ENCODE measurements around the gene LACRT.

- TF ChIP-seq CTCF (IDR thresholded peaks at IDR 0.05 in 2 of 3, conservative IDR thresholded peaks at IDR 0.05 in 1 of 3; ENCODE audit: insufficient read depth in 2 of 3, low read depth in 1 of 3, low read length in 3 of 3) = no peak
- no peak for TF ChIP-seq FOXK1 (CRISPR knock-in tag; IDR thresholded peaks at IDR 0.05; ENCODE audit: borderline replicate concordance)
- no peak for TF ChIP-seq REST (IDR thresholded peaks at IDR 0.05; ENCODE audit: borderline replicate concordance)
- no peak for TF ChIP-seq REST (CRISPR knock-in tag; IDR thresholded peaks at IDR 0.05; ENCODE audit: low read depth)
- TF ChIP-seq ZSCAN32 (CRISPR knock-in tag; IDR thresholded peaks at IDR 0.05) = no peak
- no peak for TF ChIP-seq ZNF384 (IDR thresholded peaks at IDR 0.05; ENCODE audit: low read depth, low read length)
Observed at GRCh38 chr12:54627304-54627703, 7.4 kb downstream of the LACRT start.

All from K562 (cell line).